ES-I3 (cell line): ENCODE measurements around the gene SLC22A23.

Experiments used
- H3K36me3 ChIP-seq: 2 replicates; pipeline ENCODE4 v1.6.1; 2013; ENCODE audit warnings: mild to moderate bottlenecking, low read length, control low read depth, moderate library complexity; ENCODE audit not compliant: insufficient read depth
- H3K4me1 ChIP-seq: 2 replicates; pipeline ENCODE4 v1.6.1; 2013; ENCODE audit warnings: mild to moderate bottlenecking, control low read depth, low read length; ENCODE audit not compliant: insufficient read depth
- H3K9ac ChIP-seq: 2 replicates; pipeline ENCODE4 v1.6.1; 2013; ENCODE audit warnings: low read depth, mild to moderate bottlenecking, low read length, moderate library complexity
- H3K9me3 ChIP-seq: 2 replicates; pipeline ENCODE4 v1.6.1; 2013; ENCODE audit warnings: mild to moderate bottlenecking, low read length, moderate library complexity; ENCODE audit not compliant: control insufficient read depth, insufficient read depth

SLC22A23 gene

GRCh38 chr6:3260772-3261517, 195.9 kb downstream of the SLC22A23 start:
- H3K9ac ChIP-seq: no peak overlapping the region
- H3K36me3 ChIP-seq: 0 out of 2 replicates have a peak, but pooled peaks cover 7% of the 10 kb centered on the region
- H3K9me3 ChIP-seq: no peaks in the 10 kb centered on the region
- H3K4me1 ChIP-seq: 0 out of 2 replicates have a peak, but pooled peaks cover 5% of the 10 kb centered on the region

DNA sequence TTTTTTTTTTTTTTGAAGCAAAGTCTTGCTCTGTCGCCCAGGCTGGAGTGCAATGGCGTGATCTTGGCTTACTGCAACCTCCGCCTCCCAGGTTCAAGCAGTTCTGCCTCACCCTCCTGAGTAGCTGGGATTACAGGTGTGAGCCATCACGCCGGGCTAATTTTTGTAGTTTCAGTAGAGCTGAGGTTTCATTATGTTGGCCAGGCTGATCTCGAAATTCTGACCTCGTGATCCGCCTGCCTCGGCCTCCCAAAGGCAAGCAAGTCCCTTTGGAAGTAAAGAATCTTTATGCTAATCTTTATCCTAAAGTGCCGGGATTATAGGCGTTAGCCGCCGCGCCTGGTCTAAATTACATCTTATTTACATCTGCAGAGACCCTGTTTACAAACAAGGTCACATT, 196.6 kb downstream of the SLC22A23 start:
- Histone ChIP-seq H3K9me3 (no peaks in the 10 kb centered on the region), H3K4me1 (0 out of 2 replicates have a peak, but pooled peaks cover 5% of the 10 kb centered on the region), H3K9ac (no peak overlapping the region; the same call in 1 of the 2 replicates), H3K36me3 (0 out of 2 replicates have a peak, but pooled peaks cover 7% of the 10 kb centered on the region)

DNA sequence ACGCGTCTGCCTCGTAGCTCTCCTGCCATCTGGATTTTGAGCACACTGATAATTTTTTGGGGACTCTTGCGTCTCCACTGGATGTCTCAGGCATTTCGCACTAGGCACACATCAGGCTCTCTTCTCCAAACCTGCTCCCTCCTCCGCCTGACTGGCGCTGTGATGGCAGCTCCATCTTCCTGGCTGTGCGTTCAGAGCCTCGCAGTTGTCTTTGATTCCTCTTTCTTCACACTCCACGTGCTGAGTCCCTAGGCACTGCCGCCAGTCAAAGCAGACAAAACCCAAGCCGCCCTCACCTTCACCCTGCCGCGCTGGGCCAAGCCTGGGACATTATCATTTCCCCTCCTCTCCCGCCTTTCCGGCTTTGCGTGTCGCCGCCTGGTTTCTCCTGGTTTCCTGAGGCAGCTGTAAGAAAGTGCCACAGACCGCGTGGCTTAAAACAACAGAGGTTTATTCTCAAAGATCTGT, 197.3 kb downstream of the SLC22A23 start:
- H3K9ac ChIP-seq: peak overlapping the region; percentile 88
- H3K4me1 ChIP-seq: 0 out of 2 replicates have a peak, but pooled peaks cover 5% of the 10 kb centered on the region
- H3K9me3 ChIP-seq: no peaks in the 10 kb centered on the region
- H3K36me3 ChIP-seq: 0 out of 2 replicates have a peak, but pooled peaks cover 2% of the 10 kb centered on the region

GRCh38 chr6:3258720-3259490, 197.9 kb downstream of the SLC22A23 start, which contains the start of gene PSMG4:
Gene PSMG4, plus strand, starts transcription at chr6:3258947. Its CDS starts 76 bp downstream, at chr6:3259023.
- Histone ChIP-seq H3K9me3 (no peaks in the 10 kb centered on the region), H3K36me3 (no peaks in the 10 kb centered on the region), H3K4me1 (0 out of 2 replicates have a peak, but pooled peaks cover 5% of the 10 kb centered on the region), H3K9ac (peak within 1 kb of the TSS; percentile 88)

DNA sequence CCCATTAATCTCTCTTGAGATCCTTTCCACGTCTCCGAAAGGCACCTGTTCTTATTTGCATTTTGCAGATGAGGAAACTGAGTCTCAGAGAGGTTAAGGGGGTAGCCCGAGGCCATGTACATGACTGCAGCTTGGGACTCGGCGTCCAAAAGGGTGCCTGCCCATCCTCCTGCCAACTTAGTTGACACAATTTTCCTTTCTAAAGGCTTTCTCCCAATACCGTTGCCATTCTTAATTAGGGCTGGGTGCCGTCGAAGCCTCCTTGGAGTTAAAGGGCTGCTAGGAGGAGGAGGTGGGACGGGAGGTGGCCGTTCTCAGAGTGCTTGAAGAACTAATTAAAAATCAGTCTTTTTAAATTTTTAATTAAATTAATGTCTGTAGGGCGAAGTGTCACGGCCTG, 198.6 kb downstream of the SLC22A23 start:
- H3K4me1 ChIP-seq: 0 out of 2 replicates have a peak, but pooled peaks cover 5% of the 10 kb centered on the region
- H3K9me3 ChIP-seq: no peaks in the 10 kb centered on the region
- peak overlapping the region; percentile 38; the same call in 1 of the 2 replicates for H3K9ac ChIP-seq
- no peaks in the 10 kb centered on the region for H3K36me3 ChIP-seq

- H3K36me3 ChIP-seq: no peaks in the 10 kb centered on the region
- peaks cover 13% of the 10 kb centered on the region; the same call in 1 of the 2 replicates for H3K4me1 ChIP-seq
- no peak overlapping the region for H3K9ac ChIP-seq
- H3K9me3 ChIP-seq: no peaks in the 10 kb centered on the region
These were observed 203.3 kb downstream of the SLC22A23 start for GRCh38 chr6:3253597-3253961.

DNA sequence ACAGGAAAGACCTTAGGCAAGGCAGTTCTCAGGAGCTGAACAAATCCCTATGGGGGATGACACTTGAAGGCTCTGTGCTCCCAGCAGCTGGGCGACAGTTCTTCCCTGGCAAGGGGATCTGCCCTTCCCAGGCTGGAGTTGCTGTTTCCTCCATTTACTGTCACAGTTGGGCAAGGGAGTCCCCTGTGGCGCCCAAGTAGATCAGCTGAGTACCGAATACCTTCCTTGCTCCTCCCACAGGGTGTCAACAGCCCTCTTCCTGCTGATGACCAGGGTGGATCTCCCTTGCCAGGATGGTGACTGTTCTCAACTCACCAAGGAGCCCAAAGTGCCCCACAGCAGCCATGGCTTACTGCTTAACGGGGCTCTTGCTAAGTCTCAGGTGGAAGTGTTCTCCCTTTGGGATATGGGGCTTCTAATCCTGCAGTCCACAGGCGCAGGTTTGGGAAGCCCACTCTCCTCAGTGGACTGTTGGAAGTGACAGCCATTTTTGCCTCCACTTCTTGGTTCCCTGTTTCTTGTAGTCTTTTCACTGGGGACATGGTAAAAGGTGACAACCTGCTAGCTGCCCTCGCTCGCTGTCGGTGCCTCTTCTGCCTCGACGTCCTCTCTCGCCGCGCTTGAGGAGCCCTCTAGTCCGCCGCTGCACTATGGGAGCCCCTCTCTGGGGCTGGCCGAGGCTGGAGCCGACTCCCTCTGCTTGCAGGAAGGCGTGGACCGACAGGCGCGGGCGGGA, 203.8 kb downstream of the SLC22A23 start:
- H3K4me1 ChIP-seq: peaks cover 18% of the 10 kb centered on the region
- H3K9ac ChIP-seq: no peak overlapping the region
- H3K36me3 ChIP-seq: no peaks in the 10 kb centered on the region
- H3K9me3 ChIP-seq: no peaks in the 10 kb centered on the region

GRCh38 chr6:3252369-3252768, 204.5 kb downstream of the SLC22A23 start:
- H3K9ac ChIP-seq: no peak overlapping the region
- no peaks in the 10 kb centered on the region for H3K36me3 ChIP-seq

GRCh38 chr6:3251462-3252314, 205.2 kb downstream of the SLC22A23 start:
- Histone ChIP-seq H3K4me1 (peaks cover 20% of the 10 kb centered on the region), H3K9ac (no peak overlapping the region)

More at GRCh38 chr6:3252369-3252768, 204.5 kb downstream of the SLC22A23 start:
- no peaks in the 10 kb centered on the region for H3K9me3 ChIP-seq
- H3K4me1 ChIP-seq: peaks cover 20% of the 10 kb centered on the region

DNA sequence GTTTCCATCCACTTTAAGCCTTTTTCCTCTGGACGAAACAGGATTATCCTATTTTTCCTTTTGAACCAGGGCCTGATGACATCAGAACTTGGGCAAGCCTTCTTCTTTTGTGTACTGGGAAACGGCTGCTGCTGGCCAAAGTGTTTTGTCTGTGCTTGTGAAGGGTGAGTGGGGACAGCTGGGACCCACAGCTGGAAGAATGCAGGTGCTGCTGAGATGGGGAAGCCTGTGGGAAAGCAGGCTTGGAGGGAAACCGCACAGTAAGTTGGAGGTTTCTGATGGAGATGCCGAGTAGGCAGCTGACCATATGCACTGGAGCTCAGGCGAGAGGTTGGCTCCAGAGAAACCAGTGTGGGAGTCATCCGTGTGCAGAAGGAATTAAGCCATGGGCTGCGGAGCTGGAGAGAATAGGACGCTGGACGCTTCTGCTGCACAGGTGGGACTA, 206.6 kb downstream of the SLC22A23 start:
- H3K9ac ChIP-seq: no peak overlapping the region
- H3K9me3 ChIP-seq: no peaks in the 10 kb centered on the region
- H3K4me1 ChIP-seq: peaks cover 20% of the 10 kb centered on the region
- no peaks in the 10 kb centered on the region for H3K36me3 ChIP-seq

More at GRCh38 chr6:3251462-3252314, 205.2 kb downstream of the SLC22A23 start:
- no peaks in the 10 kb centered on the region for H3K36me3 ChIP-seq
- H3K9me3 ChIP-seq: no peaks in the 10 kb centered on the region

- Histone ChIP-seq H3K9me3 (no peaks in the 10 kb centered on the region), H3K9ac (no peak overlapping the region), H3K4me1 (peaks cover 20% of the 10 kb centered on the region), H3K36me3 (no peaks in the 10 kb centered on the region)
These were observed 207.0 kb downstream of the SLC22A23 start for GRCh38 chr6:3249821-3250220.

GRCh38 chr6:3247255-3248146, 209.3 kb downstream of the SLC22A23 start:
- peaks cover 15% of the 10 kb centered on the region for H3K4me1 ChIP-seq
- H3K9ac ChIP-seq: peak overlapping the region; percentile 44
- H3K9me3 ChIP-seq: no peaks in the 10 kb centered on the region
- no peaks in the 10 kb centered on the region for H3K36me3 ChIP-seq
